Right forelimb (tissue), 1 donor: Measurements from ENCODE around the gene TMEM131L.

Source experiments
- DNase-seq: peaks from one replicate; pipeline ENCODE4 v3.0.0-alpha.2; 2018

TMEM131L gene

DNA sequence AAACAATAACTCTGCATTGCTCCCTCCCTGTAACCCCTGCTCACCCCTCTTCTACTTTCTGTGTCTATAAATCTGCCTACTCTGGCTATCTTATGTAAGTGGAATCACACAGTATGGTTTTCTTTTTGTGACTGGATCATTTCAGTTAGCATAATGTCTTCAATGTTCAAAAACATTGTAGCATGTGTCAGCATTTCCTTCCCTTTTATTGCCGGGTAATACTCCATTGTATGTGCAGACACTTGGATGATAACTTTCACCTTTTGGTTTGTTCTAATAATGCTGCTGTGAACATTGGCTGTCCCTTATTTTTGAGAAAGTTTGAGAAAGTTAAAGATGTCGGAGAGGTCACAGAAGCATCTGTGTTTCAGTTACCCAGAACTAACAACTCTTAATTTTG lies 157.3 kb downstream of the TMEM131L start:
- DNase-seq = no peak

DNA sequence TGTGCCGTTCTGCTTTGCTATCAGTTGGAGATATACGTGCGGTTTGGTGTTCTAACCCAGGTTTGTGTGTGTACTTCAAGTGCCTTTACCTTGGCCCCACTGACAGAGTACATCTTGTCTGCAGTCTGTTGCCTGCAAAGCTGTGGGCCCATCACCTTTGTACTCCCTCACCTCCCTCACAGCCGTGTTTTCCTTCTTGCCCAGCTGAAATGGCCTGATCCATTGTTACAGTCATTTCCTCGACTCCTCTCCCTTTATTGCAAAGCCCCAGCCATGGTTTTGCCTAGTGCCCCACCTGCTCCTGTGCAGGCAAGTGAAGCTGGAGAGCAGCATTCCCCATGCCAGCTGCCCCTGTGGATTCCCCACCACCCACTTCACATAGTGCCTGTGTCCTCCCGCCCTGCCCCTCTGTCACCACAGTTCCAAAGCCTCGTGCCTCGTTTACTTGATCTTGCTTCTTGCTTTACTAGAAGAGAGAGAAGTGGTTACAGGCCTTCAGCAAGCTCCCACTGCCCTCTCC lies 162.7 kb downstream of the TMEM131L start:
- no peak for DNase-seq

DNA sequence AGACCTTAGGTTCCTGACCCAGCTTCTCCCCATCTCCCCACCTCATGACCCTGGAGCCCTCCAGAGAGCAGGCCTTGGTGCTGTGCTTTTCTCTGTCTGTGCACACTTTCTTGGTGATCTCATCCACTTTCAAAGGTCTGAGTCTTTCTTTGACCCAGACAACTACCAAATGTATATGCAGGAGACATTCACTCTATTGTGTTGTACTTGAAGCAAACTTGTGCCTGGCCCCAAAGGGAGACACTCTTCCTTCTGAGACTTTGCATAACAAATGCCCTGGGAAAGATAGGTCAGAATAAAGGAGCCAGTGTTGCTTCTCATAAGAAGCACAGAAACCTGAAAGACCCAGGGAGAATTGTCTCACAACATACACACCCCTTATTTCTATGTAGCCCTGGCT lies 163.6 kb downstream of the TMEM131L start:
- no peak for DNase-seq

DNA sequence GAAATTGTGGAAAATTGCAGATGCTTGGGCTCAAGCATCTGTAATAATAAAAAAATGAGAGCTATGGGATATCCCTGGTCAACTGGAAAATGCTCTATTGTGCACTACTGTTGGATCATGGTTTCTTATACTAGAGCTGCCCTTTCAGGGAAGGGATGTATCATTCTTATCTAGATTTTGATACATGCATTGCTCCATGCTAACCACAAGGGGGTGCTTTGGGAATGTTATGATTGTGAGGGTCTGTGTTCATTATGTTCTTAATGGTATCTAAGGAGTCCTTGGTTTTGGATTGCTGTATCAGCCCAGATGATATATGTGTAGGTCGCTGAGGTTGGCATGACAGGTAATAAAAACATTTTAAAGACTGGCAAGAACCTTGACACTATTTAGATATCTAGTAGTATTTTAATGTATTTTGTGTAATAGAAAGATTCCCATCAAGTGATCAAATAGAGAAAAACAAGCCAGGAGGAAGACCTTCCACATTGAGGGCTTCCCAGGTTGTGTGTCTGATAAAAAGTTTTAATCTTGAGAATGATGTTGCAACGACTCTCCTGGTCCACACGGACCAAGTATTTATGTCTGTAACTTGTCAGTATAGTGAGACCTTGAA lies 168.7 kb downstream of the TMEM131L start:
- no peak for DNase-seq

DNA sequence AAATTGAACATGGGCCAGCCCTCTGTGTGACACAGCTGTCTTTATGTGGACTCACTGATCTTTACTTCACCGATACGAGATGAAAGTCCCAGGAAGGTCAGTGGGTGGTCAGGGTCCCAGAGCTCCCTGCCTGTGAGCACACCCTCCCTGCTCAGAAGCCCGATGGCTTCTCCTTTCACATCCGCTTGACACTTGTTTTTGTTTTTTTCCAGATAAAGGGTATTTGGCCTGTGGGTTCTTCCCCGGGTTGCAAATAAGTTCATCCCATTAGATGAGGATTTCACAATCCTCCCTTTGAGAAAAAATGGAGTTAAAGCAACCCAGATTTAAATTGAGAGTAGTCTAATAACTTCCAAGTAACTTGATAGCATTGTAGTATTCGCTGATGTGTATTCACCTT lies 169.7 kb downstream of the TMEM131L start:
- DNase-seq = no peak

DNA sequence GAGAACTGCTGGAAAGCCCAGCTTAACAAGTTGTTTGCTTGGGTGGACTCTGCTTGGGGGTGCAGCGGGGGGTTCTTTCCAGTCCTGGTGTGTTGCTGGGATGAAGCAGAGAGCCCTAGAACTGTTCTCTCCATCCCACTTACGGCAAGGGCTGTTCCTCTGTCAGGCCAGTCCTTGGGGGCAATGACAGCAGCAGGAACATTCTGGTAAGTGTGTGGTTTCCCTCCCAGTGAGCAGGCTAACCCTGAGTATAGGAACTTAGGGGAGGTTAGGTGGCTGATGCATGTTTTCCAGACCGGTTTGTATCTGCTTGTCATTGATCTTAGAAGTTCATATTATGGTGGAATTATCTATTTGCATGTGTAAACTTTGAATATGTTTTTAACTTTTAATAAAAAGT lies 171.0 kb downstream of the TMEM131L start:
- no peak for DNase-seq

DNA sequence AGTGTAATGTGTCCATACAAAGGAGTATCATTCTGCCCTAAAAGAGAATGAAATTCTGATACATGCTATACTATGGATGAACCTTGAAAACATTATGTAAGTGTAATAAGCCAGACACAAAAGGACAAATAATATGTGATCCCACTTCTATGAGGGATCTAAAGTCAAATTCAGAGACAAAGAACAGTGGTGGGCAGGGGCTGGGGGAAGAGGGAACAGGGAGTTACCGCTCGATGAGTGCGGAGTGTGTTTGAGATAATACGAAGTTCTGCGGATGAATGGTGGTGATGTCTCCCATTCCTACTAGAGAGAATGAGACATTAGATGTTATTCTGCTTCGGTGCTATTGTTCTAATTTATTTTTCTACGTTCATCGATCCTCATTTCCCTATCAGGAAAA lies 171.9 kb downstream of the TMEM131L start:
- no peak for DNase-seq

DNA sequence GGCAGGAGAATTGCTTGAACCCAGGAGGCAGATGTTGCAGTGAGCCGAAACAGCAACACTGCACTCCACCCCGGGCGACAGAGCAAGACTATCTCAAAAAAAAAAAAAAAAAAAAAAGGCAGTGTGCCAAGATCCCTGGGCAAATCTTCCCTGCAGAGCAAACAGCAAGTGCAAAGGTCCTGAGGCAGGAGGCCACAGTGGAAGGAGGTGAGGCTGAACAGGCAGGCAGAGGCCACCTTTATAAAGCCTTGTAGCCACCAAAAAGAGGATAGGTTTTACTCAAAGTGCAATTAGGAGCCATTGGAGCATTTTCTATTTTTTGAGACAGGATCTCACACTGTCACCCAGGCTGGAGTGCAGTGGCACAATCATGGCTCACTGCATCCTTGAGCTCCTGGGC lies 172.8 kb downstream of the TMEM131L start:
- DNase-seq = no peak

DNA sequence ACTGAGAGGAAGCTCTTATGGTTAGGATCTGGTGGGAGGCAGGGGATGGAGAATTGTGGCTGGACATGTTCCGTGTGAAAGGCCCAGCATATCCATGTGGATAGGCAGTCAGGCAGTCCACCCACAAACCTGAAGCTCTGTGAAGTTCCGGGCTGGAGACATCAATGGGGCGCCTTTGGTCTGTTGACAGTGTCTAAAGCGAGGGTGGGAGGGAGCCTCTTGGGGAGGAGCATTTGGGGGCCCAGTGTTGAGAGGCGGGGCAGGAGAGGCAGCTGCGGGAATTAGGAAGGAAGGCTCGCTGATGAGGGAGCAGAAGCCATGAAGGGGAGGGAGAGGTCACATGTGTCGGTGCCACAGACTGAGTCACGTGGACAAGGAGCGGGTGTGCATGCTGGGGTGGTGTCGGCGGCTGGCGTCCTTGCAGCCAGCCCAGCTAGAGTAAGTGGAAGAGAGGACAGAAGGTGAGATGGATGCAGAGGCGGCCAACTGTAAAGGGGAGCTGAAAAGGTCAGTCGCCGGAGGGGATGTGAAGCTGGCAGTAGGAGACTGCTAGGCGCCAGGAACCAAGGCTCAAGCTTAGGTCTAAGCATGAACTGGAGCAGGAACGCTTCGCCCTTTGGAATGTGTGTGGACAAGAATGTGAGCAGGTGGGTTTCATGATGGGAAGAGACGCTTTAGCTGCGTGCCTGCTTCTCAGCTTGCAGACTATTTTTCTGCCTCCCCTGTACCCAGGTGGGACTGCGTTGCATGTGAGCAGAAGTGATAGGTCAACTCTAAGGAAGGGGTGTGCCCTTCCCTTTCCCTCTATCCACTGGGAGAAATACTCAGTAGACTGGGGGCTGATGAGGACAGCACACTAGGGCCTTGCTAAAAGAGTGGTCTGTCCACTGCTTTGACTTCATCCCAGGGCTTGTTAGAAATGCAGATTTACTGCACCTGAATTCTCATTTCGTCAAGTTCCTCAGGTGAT lies 174.0 kb downstream of the TMEM131L start:
- no peak for DNase-seq

DNA sequence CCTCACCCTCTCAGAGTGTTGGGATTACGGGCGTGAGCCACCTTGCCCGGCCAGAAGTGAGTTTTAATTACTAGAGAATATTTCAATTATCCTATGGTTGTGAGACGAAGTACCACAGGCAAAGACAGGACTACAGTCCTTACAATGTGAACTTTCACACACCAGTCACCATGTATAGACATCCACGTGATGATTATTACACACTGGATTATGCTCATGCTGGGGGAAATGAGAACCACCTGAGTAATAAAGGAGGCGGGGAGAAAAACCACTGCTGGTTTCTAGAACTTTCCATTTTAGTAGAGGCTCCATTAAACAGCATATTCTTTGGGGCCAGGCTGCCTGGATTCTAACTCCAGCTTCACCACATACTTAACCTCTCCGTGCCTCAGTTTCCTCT lies 175.4 kb downstream of the TMEM131L start:
- DNase-seq = no peak

DNA sequence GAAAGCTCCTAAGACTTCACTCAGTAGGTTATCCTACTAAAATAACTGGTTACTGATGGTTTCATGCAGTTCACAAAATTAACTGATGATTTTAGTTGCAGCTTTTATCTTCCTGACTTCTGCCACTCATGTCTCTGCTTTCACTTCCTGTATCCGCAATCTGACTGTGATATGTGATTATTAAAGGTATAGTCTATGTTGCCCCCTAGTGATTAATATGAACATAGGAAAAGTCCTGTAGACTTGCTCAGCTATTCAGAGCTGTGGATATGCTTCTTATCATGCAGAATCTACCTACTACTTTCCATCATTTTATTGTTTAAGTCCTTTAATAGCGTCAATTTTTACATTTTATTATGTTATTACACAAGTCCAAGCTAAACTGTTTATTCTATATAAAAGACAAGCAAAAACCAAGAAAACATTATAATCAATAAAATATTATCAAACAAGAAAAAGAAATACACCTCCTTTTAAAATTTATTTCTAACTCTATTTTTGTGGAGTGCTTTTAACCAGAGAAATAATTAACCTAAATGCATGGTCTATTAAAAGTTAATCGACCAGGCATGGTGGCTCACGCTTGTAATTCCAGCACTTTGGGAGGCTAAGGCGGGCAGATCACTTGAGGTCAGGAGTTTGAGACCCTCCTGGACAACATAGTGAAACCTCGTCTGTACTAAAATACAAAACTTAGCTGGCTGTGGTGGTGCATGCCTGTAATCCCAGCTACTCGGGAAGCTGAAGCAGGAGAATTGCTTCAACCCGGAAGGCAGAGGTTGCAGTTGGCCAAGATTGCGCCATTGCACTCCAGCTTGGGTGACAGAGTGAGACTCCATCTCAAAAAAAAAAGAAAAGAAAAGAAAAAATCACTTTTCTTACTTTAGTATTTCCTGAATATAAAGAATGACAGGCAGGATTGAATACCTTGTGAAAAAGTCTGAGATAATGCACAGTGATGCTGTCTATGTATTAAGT lies 177.5 kb downstream of the TMEM131L start:
- DNase-seq = no peak

DNA sequence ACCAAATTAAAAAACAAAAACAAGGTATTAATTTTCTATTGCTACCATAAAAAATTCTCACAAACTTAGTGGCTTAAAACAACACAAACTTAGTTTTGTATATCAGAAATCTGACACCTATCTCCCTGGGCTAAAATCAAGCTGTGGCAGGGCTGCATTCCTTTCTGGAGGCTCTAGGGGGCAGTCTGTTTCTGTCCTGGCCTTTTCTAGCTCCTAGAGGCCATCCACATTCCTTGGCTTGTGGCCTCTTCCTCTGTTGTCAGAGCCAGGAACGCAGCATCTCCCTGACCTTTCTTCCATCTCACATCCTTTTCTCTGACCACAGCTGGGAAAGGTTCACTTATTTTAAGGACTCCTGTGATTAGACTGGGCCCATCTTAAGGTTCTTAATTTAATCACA lies 179.0 kb downstream of the TMEM131L start:
- no peak for DNase-seq

DNA sequence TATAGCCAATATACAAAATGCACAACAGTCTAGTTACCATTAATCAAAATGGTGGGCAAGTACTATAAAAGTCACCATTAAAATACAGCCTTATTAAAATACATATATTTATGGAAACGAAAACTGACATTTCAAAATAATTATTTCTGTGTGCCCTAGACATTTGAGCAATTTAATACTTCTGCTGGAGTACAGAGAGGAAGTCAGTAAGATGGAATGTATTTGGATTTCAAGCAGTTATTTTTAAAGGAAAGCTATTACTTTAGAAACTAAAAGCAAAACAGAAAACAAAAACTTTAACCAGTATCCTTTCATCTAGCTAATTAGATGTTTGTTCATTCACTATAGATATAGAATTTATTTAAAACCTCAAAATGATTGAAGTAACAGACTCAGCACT lies 180.1 kb downstream of the TMEM131L start:
- no peak for DNase-seq

DNA sequence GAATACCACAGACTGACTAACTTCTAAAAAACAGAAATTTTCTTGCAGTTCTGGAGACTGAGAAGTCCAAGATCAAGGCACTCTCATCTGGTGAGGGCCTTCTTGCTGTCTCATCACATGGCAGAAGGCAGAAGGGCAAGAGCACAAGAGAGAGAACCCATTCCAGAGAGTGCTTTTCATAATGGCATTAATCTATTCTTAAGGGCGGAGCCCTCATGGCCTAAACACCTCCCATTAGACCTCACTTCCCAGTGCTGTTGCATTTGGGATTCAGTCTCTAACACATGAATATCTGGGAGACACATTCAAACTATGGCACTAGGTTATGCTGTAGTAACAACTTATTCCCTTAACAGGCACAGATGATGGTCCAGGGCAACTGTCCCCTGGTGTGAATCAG lies 180.8 kb downstream of the TMEM131L start:
- DNase-seq = no peak

DNA sequence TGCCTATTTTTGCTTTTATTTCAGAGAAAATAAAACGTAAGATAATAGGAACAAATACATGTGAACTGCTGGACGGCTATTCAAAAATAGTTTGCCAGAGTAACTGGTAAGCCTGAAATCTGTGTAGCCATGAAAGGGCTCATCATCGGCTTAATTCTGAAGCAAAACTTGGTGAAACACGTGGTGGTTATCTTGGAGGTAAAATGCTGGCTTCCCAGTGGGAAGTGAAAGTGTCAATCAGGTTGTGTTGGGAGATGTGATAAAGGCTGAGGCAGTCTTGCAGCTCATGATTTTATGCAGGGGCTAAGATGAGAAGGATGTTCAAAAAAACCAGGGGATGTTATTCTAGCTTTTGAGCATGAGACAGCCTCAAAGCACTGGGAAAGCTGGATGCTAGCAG lies 181.8 kb downstream of the TMEM131L start:
- no peak for DNase-seq

DNA sequence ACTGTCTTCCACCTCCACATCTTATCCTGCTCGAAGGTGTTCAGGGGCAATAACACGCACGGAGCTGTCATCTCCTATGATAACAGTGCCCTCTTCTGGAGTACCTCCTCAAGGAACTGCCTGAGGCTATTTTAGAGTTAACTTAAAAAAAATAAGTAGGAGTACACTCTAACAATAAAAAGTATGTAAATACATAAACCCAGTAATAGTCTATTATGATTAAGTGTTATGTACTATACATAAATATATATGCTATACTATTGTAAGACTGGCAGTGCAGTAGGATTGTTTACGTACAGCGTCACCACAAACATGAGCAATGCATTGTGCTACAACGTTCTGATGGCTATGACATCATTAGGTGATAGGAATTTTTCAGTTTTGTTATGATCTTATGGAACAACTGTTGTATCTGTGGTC lies 183.4 kb downstream of the TMEM131L start:
- DNase-seq = no peak

DNA sequence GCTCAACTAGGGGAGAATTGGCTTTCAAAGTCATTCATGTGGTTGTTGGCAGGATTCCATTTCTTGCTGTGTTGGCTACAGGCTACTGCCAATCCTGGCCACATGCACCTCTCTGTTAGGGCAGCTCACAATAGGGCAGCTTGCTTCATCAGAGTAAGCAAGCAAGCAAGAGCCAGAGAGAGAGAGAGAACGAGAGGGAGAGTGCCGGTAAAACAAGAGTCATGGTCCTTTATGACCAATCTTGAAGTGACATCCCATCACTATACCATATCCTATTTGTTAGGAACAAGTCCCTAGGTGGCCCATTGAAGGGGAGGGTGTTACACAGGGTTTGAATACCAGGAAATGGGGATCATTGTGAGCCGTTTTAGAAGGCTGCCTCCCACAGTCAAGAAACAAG lies 185.0 kb downstream of the TMEM131L start:
- DNase-seq = no peak

DNA sequence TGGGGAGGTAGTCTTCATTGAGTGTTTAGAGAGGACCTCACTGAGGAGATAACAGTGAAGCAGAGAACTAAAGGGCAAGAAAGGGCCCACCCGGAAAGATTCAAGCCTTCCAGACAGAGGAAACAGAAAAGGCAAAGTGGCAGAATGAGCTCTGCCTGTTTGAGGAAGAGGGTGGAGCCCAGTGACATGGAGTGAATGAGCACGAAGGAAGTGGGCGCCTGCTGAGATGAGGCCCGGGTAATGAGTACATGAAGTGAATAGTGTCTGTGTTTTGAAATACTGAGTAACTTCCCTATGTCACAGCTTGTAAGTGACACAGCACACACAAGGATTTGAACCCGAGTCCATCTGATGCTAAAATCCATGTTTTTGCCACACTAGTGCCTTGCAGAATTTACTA lies 185.4 kb downstream of the TMEM131L start:
- DNase-seq = no peak

DNA sequence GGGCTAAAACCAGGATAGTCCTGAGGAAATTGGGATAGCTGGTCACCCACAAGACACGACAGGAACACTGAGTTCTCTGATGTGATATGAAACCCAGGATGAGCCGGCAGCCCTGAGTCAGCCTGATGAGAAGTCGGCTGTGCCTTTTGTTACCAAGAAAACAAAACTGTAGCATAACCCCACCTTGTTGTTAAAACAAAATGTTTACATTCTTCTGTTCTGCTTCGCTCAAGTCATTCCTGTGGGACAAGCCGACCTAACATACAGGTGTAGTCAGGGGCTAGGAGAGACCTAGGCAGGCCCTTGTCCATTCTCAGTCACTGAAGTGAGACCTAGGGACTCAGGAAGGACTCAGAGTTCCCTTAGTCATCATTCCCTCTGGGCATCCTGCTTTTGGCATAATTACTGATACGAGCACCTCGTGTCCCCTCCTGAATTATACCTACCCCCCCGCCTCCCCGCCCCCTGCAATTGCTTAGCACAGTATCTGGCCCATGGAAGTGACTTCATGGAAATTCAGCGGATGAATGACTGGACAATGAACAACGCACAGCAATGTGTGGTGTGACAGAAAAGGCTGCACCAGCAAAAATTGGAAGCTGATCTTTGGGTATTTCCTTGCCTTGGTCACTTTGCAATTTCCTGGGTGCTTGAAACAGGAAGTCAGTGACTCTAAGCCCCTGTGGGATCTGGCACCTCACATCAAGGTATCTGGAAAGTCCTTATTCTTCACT lies 186.1 kb downstream of the TMEM131L start:
- no peak for DNase-seq

DNA sequence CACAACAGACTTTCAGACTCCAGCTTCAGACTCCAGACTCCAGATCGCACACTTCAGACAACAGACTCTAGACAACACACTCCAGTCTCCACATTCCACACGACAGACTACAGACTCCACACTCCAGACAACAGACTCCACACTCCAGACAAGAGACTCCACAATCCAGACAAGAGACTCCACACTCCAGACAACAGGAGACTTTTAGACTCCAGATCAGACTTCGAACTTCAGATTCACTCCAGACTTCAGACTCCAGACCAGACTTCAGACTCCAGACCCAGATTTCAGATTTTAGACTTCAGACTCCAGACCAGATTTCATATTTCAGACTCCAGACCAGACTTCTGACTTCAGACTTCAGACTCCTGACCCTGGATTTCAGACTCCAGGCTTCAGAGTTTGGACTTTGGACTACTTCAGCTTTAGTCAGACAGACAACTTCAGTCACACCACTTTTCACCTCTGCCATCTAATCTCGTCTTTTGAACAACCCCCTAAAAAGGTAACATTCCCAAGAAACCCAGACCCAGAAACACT lies 188.9 kb downstream of the TMEM131L start:
- no peak for DNase-seq

DNA sequence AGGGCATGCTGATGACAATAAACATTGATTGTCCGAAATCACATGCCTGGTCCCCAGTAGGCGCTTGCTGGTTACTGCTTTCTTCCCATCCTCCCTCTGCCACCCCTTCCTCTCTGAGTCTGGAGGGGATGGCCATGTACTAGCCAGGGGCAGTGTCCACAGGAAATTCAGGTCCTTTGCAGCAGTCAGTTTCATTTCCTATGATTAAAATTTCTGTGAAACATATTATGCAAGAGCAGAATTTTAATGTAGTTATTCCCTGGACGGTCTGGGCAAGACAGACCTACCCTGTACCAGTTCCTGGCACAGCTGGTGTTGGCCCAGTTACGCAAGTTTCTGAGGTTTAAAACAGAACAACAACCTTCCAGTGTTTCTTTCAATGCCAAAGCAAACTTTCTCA lies 189.8 kb downstream of the TMEM131L start:
- no peak for DNase-seq
